Suppressor macrophage treated with lipopolysaccharide for 4 hours (primary cell): ENCODE data around the gene PDIK1L.
"Not testable (repeated sequence)": the region's sequence is repeated elsewhere in the genome, so short reads cannot be mapped to it uniquely, and the experiment has no call there.

Experiments
- DNase-seq: peaks from one replicate; pipeline ENCODE4 v3.0.0-alpha.2; 2020

Gene PDIK1L

DNA sequence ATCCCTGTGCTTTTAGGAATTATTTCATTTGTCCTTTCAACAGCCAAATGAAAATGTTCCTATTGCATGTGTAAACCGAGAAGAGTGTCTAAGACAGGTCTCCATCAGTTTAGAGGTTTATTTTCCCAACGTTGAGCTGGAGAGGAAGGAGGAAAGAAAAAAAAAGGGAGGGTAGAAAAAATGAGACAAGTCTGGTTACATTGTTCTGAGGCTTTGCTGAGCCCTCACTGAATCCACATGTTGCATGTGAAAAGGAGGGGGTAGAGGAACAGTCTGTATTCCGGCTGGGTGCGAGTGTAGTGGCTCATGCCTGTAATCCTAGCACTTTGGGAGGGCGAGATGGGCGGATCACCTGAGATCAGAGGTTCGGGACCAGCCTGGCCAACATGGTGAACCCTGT lies 19.2 kb upstream of the PDIK1L start:
- no peak for DNase-seq

DNA sequence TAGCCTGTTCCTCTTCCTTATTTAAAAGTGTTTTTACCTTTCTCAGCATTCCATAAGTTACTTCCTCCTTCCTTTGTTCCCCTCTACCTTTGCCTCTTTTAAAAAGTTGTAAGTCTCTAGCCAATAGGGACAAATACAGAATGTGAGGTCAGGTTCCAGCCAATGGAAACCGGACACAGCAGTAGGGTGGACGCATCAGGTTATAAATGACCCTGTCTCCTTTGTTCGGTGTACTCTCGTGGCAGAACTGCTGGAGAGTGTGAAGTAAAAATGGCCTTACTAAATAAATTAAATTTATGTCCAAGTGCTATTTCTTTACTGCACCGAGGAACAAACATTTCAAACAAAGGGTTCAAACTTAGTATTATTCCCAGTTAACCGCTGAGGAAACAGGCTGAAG lies 18.1 kb upstream of the PDIK1L start:
- not testable (repeated sequence) for DNase-seq

DNA sequence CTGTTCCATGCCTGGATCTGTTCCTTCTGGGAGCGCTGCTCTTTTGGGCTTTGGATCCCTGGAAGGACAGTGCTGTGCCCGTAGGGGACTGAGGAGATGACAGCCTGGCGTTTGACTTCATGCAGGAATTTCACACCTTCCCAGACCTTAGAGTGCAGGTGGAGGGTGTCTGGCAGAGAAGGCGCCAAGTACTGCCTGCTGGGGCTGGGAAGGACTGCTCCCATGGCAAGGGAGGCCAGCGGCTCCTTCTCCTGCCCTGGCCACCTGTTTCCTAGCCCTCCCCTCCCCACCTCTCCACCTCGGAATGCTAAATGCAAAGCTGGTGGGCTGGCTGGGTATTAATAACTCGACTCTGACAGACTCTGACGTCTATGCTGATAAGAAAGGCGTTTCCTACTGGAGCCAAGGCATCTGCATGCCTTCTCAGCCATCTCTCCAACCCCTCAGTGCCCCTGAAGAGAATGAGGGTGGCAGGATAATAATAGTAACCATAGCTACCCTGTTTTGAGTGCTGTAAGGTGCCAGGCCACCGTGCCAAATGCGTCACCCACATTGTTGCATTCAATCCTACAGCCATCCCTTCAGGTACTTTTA lies 17.5 kb upstream of the PDIK1L start:
- DNase-seq = no peak

DNA sequence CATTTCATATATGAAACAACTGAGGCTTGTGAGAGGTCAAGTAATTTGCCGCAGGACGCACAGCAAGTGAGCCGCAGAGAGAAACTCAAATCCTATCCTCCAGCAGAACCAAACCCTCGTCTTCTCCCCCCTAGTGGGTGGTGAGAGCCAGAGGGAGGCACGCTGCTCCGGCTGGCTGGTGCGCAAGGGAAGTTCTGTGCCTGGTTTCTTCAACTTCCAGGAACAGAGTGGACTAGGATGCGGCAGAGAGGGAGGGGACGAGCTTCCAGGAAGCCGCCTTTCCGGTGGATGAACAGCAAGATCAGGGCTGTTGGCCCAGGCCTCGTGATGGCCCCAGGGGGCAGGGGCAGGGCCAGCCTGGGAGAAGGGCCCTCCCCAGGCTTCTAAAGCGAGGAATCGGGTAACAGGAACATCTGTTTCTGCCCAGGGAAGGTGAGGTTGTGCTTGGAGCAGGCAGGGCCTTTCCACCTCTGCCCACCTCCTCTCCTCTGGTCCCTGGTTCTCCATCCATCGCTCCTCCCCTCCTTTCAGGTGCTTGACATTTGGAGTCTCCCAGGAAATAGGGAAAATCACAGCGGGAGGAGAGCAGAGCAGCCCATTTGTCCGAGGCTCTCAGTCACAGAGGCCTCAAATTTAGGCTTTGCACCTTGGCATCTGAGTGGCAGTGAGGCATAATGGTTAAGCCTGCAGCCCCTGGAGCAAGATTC lies 16.8 kb upstream of the PDIK1L start:
- no peak for DNase-seq

- no peak for DNase-seq
Measured at GRCh38 chr1:26096471-26096870, 15.2 kb upstream of the PDIK1L start.

DNA sequence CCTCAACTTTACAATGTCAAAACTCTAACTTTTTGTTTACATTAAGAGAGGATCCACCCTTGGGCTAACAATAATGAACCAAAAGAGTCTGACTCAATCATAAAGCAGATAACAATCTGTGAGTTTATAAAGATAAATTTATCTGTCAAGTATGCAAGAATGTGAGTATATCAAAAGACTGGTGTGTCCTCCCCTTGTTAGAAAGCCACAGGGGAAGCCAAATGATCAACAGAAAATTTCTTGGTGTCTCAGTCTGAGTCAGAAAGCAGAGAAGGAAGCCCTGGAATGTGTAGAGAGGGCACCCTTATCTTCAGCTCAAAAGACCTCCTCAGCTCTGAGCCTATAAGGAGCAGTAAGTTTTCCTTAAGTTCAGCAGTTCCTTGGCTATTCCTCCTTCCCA lies 13.9 kb upstream of the PDIK1L start:
- no peak for DNase-seq

- no peak for DNase-seq
Measured at GRCh38 chr1:26098602-26099001, 13.0 kb upstream of the PDIK1L start.

DNA sequence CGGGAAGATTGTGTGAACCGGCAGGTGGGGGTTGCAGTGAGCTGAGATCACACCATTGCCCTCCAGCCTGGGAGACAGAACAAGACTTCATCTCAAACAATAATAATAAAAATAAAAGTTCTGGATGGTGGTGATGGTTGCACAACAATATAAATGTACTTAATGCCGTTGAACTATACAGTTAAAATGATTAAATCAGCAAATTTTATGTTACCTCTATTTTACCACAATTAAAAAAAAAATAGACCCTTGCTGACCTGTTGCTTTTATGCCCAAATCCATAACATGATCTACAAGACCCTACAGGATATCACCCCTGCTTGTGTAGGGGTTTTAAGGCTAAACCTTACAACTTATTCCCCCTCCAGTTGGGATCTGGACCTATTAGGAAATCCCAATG lies 11.8 kb upstream of the PDIK1L start:
- DNase-seq = no peak

DNA sequence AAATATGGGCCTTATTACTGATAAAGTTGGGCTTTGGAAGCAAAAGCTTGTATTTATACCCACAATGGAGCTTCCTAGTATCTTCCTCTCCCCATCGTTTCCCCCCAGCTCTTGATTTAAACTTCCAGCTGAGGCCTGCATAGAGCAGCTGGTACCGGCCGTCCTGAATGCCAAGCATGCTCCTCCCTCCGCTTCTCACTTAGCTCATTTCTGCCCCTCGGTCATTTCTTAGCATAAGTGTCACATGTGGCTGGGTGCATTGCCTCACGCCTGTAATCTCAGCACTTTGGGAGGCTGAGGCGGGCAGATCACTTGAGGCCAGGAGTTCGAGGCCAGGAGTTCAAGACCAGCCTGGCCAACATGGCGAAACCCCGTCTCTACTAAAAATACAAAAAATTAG lies 11.4 kb upstream of the PDIK1L start:
- DNase-seq = not testable (repeated sequence)

GRCh38 chr1:26102119-26102518 lies 9.5 kb upstream of the PDIK1L start:
- no peak for DNase-seq

DNA sequence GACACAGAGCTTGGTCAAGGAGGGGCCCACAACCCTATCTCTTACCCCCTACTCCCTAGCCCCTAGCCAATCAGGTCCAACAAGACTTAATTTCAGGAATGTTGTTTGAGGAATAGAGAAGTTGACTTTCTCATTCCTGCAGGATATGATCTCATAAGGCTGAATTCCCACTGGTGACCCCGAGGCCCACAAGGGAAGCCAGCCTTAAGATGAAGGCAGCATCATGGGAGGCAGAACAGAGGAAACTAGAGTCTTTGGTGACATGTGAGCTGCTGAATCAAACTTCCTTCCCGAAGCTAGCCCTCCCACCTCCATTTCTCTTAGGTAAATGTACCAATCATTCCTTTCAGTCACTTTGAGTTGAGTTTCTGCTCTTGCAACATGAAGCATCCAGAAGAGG lies 9.1 kb upstream of the PDIK1L start:
- no peak for DNase-seq

- not testable (repeated sequence) for DNase-seq
Measured at GRCh38 chr1:26105226-26105548, 6.4 kb upstream of the PDIK1L start.

DNA sequence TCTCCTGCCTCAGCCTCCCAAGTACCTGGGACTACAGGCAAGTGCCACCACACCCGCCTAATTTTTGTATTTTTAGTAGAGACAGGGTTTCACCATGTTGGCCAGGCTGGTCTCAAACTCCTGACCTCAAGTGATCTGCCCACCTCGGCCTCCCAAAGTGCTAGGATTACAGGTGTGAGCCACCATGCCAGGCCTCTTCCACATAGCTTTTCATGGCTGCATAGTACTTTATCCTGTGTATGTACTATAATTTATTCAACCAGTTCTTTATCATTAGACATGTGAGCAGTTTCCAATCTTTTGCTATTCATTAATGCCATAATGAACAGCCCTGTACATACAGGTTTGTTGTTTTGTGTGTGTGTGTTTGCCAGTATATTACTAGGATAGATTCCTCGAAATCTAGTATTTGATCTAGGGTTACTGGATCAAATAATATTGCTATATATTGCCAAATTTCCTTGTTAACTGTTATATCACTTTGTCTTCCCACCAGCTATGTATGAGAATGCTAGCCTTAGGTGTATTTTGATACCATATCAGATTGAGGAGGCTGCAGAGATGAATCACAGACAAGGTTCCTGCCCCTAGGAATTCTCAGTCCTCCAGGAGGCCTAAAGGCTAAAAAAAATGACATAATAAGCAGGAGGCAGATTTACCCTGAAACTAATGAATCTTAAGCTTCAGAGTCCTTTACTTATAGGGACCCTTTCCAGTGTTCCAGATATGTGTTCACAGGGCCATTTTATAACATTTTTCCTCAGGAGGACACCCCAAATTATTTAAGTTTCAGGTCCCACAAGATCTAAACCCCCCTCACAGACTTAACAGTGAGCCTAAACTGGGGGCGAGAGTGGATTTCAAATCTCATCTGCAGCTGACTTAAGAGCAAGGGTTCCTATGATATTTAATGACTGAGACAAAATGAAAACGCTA lies 2.1 kb upstream of the PDIK1L start:
- DNase-seq = no peak

DNA sequence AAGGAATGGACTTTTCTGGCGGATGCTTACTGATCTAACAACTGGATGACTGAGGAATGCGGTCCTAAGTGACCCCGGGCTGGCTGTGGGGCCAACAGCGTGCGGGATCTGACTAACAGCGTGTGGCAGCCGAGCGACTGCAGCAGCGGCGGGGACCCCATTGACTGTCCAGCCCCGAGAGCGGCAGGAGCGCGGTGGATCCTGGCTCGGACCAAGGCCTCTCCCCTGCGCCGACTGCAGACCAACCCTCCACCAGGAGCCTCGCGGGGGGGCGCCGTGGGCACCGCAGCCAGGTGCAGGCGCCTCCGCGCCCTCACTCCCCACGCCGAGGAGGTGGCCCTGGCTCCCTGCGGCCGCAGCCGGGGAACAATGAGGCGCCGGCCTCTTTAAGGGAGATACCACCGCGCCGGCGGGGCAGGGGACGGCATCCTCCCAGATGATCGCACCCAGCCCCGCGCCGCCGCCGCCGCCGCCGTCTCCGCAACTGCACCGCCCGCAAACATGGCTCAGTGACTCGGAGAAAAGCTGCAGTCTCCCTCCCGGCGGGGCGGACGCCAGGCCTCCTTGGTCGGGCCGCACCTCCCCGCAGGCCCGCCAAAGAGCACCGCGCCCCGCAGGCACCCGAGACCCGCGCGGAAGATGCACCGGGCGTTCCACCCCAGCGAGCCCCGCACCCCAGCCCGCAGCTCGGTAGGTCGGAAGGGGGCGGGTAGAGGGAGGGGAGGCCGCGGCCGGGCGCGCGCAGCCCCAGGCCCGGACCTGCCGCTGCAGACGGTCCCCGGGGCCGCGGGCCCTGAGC lies 694 bp upstream of the PDIK1L start:
- DNase-seq = peak; percentile 67

DNA sequence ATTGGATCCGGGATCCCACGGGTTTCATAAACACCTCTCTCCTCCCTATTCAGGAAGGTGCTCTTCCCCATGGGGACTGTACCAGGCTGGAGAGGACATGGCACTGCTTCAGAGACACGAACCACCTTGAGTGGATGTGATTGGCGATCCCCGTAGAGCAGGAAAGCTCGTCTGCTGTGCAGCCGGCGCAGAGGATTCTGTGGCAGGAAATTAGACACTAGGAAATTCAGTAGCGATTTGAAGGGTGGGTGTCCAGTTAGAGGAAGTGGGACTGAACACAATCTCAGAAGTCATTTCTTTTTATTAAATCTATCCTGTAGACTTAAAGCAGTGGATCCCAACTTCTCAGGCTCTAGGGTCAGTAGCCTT lies 767 bp downstream of the PDIK1L start:
- peak; percentile 48 for DNase-seq

- no peak for DNase-seq
Measured at GRCh38 chr1:26114165-26114927, 2.7 kb downstream of the PDIK1L start.

DNA sequence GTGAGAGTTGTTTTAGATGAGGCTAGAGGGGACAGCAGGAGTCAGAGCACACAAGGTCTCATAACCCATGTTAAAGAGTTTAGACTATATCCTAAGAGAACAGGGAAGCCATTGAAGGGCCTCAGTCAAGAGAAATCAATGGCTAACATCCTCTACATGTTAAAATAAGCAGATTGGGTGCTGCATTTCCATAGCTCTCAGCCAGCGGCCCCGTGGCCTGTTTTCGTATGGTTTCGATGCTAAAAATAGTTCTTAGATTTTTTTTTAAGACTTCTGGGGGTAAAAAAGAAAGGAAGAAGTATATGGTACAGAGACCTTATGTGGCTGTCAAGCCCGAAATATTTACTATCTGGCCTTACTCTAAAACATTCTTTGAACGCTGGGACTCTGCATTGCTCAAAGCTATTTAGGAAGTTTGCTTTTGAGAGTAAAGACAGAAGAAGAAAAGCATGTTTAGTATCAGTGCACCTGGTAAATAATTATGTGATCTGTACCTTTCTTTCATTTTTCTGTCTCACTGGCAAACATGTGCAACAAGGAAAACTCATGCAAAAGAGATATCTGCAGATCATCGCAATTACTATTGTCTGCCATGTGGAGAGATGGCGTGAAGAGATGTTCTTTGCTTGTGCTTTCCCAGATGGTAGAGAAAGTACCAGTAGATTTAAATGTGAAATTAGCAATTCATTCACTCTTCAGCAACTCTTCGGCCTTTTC lies 8.4 kb downstream of the PDIK1L start:
- no peak for DNase-seq

DNA sequence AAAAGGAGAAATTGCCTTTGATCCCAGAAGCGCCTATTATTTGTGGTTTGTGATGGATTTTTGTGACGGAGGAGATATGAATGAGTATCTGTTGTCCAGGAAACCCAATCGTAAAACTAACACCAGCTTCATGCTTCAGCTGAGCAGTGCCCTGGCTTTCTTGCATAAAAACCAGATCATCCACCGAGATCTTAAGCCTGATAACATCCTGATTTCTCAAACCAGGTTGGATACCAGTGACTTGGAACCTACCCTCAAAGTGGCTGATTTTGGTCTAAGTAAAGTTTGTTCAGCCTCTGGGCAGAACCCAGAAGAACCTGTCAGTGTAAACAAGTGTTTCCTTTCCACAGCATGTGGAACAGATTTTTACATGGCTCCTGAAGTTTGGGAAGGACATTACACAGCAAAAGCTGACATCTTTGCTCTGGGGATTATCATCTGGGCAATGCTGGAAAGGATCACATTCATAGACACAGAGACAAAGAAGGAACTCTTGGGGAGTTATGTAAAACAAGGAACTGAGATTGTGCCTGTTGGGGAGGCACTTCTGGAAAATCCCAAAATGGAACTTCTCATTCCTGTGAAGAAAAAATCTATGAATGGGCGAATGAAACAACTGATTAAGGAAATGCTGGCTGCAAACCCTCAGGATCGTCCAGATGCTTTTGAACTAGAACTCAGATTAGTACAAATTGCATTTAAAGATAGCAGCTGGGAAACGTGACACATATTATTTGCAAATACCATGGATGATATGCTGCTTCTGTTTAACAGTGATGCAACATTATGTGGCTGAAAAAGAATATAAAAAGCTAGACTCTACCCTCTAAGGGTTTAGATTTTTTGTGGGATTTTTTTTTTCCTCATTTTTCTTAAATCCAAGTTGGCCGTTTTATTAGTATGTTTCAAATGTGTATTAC lies 10.5 kb downstream of the PDIK1L start:
- DNase-seq = peak; percentile 67

DNA sequence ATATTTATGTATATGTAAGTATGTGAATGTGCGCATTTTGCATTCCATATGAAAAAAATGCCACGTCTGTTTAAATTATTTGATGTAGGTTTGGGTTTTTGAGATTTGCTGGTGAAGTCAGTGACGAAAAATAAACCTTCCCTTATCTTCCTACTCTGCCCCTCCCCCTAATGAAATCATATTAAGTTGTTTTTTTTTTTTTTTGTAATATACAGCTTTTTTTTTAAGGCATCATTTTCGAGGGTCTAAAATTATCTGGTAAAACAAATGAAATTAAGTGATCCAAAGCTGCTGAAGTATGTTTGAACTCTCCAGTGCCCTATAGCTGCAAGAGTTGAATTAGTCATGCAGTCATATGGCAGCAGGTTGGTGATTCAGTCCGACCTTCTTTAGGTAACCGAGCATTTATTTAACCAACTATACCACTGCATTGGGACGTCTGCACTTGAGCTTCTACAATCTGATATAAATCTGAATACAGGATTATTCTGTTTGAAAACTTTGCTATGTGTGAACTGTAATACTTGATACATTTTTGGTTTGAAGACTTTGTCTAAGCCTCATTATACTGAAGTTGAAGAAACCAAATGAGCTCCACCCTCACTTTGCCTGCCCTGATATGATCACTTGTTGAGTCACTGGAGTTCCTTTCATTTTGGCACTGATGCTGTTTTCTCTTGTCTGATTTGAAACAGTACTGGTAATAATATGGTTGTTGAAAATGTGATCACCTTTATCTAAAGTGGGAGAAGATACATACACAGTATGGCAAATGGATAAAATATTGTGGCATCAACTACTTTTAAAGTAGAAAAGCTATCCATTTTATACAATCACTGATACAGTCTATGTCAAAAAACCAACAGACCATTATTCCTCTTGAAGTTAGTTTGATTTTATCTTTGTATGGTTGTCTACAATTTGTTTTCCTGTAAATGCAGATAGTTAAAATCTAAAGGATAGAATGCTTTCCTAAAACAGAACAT lies 11.7 kb downstream of the PDIK1L start:
- peak; percentile 64 for DNase-seq
